GM12875 (cell line): ENCODE measurements around the gene BRAT1.

Source experiments
- H3K4me3 ChIP-seq: one replicate; pipeline ENCODE4 v1.5.1; 2011; ENCODE audit warnings: low read depth, low read length, control low read depth
- CTCF ChIP-seq: IDR thresholded peaks from 2 replicates; pipeline ENCODE4 v1.5.1; 2011; ENCODE audit warnings: low read depth, mild to moderate bottlenecking, control low read depth, inconsistent platforms, low read length, moderate library complexity, borderline replicate concordance; ENCODE audit not compliant: insufficient read depth

BRAT1 gene

GRCh38 chr7:2598154-2598823, 43.0 kb upstream of the BRAT1 start:
- no peak for TF ChIP-seq CTCF

GRCh38 chr7:2597273-2597640, 41.9 kb upstream of the BRAT1 start:
- no peak overlapping the region for H3K4me3 ChIP-seq
- TF ChIP-seq CTCF: no peak

More at GRCh38 chr7:2598154-2598823, 43.0 kb upstream of the BRAT1 start:
- no peak overlapping the region for H3K4me3 ChIP-seq

- TF ChIP-seq CTCF: no peak
- no peak overlapping the region for H3K4me3 ChIP-seq
These were observed 41.3 kb upstream of the BRAT1 start for GRCh38 chr7:2596464-2597272.

GRCh38 chr7:2595258-2595860, 40.0 kb upstream of the BRAT1 start:
- no peak for TF ChIP-seq CTCF
- H3K4me3 ChIP-seq: no peak overlapping the region

GRCh38 chr7:2594599-2594998, 39.3 kb upstream of the BRAT1 start:
- no peak for TF ChIP-seq CTCF

GRCh38 chr7:2593036-2593727, 37.9 kb upstream of the BRAT1 start:
- TF ChIP-seq CTCF: no peak
- no peak overlapping the region for H3K4me3 ChIP-seq

More at GRCh38 chr7:2594599-2594998, 39.3 kb upstream of the BRAT1 start:
- no peak overlapping the region for H3K4me3 ChIP-seq
